GM23248 (cell line): ENCODE data around the gene CAMSAP3. TPM values are rescaled to one million over a fixed set of nuclear protein-coding genes. Genes with fewer than 3 reads are reported as not detected.

Experiments
- DNase-seq: peaks from one replicate; pipeline ENCODE4 v3.0.0-alpha.2; 2015
- H2AFZ ChIP-seq: fragments of 200-600 bp; sonication (generic); 2 replicates; pipeline ENCODE4 v1.6.1; 2016; ENCODE audit warnings: antibody characterized with exemption
- H3F3A ChIP-seq: fragments of 200-600 bp; sonication (generic); 2 replicates; pipeline ENCODE4 v1.6.1; 2016; ENCODE audit warnings: mild to moderate bottlenecking, antibody characterized with exemption, mixed run types; ENCODE audit not compliant: insufficient read depth
- H3K27ac ChIP-seq: fragments of 200-600 bp; sonication (generic); 2 replicates; pipeline ENCODE4 v1.5.1; 2016; ENCODE audit warnings: mild to moderate bottlenecking
- H3K27me3 ChIP-seq: fragments of 200-600 bp; sonication (generic); replicated peaks from 2 replicates; pipeline ENCODE4 v1.6.1; 2016; ENCODE audit warnings: mild to moderate bottlenecking; ENCODE audit not compliant: insufficient read depth
- H3K36me3 ChIP-seq: fragments of 200-600 bp; sonication (generic); 2 replicates; pipeline ENCODE4 v1.6.1; 2016; ENCODE audit warnings: low read depth, mild to moderate bottlenecking
- H3K4me1 ChIP-seq: fragments of 200-600 bp; sonication (generic); 2 replicates; pipeline ENCODE4 v1.6.1; 2016; ENCODE audit warnings: mild to moderate bottlenecking; ENCODE audit not compliant: insufficient read depth
- H3K4me2 ChIP-seq: fragments of 200-600 bp; sonication (generic); one replicate; pipeline ENCODE4 v1.6.1; 2016; ENCODE audit warnings: mild to moderate bottlenecking; ENCODE audit not compliant: unreplicated experiment
- H3K4me3 ChIP-seq: fragments of 200-600 bp; sonication (generic); 2 replicates; pipeline ENCODE4 v1.5.1; 2016; ENCODE audit warnings: mild to moderate bottlenecking
- H3K79me2 ChIP-seq: fragments of 200-600 bp; sonication (generic); 2 replicates; pipeline ENCODE4 v1.6.1; 2016; ENCODE audit warnings: mild to moderate bottlenecking; ENCODE audit not compliant: insufficient read depth
- H3K9ac ChIP-seq: fragments of 200-600 bp; sonication (generic); 2 replicates; pipeline ENCODE4 v1.6.1; 2016; ENCODE audit warnings: mild to moderate bottlenecking
- H3K9me2 ChIP-seq: fragments of 200-600 bp; sonication (generic); 2 replicates; pipeline ENCODE4 v1.6.1; 2016; ENCODE audit warnings: mixed run types, mild to moderate bottlenecking, moderate library complexity; ENCODE audit not compliant: insufficient read depth
- H3K9me3 ChIP-seq: fragments of 200-600 bp; sonication (generic); one replicate; pipeline ENCODE4 v1.6.1; 2017; ENCODE audit warnings: low read depth
- H4K20me1 ChIP-seq: fragments of 200-600 bp; sonication (generic); 2 replicates; pipeline ENCODE4 v1.6.0; 2016; ENCODE audit not compliant: insufficient read depth
- EZH2 ChIP-seq: fragments of 200-600 bp; sonication (generic); IDR thresholded peaks from 2 replicates; pipeline ENCODE4 v1.6.1; 2018; ENCODE audit warnings: antibody characterized with exemption, mild to moderate bottlenecking; ENCODE audit not compliant: insufficient read depth, poor library complexity, severe bottlenecking
- EZH2phosphoT487 ChIP-seq: fragments of 200-600 bp; sonication (generic); IDR thresholded peaks from 2 replicates; pipeline ENCODE4 v1.6.1; 2018; ENCODE audit warnings: antibody characterized with exemption, moderate library complexity, mild to moderate bottlenecking, low read depth; ENCODE audit not compliant: insufficient read depth
- WGBS, 2 experiments: methylation state at CpG; one replicate each; pipeline ENCODE4 v1.1.6; 2015 to 2017; ENCODE audit warnings: low lambda C conversion rate in 2 of 2, low coverage in 1 of 2; ENCODE audit errors: missing lambda C conversion rate in 2 of 2; 5-methylcytosine and 5-hydroxymethylcytosine counted together
- in situ Hi-C: fragments of 300-500 bp; cut with MboI; formaldehyde crosslinking; loops from 2 replicates; pipeline ENCODE4 v1.15.0; 2020
- polyA plus RNA-seq: library from polyadenylated mRNA; unstranded; fragments of >200 nt; fragmentation: Nextera tagmentation; extraction: Ambion mirVana; gene quantifications from 2 replicates; pipeline ENCODE4 v1.2.1, GENCODE V29; 2016
- total RNA-seq: library from RNA; depleted of rRNA; stranded (reverse); fragments of >200 nt; shearing (Covaris generic); gene quantifications from 2 replicates; pipeline ENCODE4 v1.2.3, GENCODE V29; 2014

The CAMSAP3 gene
- total and polyA plus RNA-seq, 2 experiments from 2014 or later: not detected

DNA sequence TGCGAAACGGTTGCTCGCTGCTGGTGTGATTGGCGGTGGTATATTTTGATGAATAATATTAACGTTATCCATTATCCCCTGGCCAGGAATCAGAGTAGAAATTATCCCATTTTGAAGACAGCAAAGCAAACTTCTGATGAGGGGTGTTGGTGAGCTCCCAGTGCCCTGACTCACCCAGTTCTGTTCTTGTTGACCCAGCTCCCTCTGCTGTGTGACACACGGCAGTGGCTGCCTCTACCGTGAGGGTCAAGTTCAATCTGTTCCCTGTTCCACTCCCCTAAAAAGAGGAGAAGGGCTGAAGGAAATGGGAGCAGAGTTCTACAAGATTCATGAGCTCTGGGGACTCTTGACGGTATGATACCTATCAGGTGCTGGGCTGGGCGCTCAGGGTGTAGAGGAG, 2.0 kb downstream of the CAMSAP3 start:
- Histone ChIP-seq H3K79me2 (no peaks in the 10 kb centered on the region), H3K36me3 (no peaks in the 10 kb centered on the region), H3K9me2 (no peaks in the 10 kb centered on the region), H2AFZ (no peak overlapping the region), H3K27ac (no peak overlapping the region), H3K4me1 (no peaks in the 10 kb centered on the region), H3K9me3 (no peaks in the 10 kb centered on the region), H3K9ac (no peak overlapping the region), H3K4me2 (no peak overlapping the region), H3K4me3 (no peak overlapping the region), H3F3A (no peaks in the 10 kb centered on the region), H4K20me1 (no peaks in the 10 kb centered on the region), H3K27me3 (peaks cover 40% of the 10 kb centered on the region)
- TF ChIP-seq EZH2: no peak
- TF ChIP-seq EZH2phosphoT487: no peak
- peak; percentile 23 for DNase-seq
- WGBS, 2 experiments: 62% methylated on average over 9 of the region's 9 CpGs
- in situ Hi-C loops: no loop called here

GRCh38 chr19:7598180-7598579, 2.5 kb downstream of the CAMSAP3 start:
- H3K9me2 ChIP-seq: no peaks in the 10 kb centered on the region

DNA sequence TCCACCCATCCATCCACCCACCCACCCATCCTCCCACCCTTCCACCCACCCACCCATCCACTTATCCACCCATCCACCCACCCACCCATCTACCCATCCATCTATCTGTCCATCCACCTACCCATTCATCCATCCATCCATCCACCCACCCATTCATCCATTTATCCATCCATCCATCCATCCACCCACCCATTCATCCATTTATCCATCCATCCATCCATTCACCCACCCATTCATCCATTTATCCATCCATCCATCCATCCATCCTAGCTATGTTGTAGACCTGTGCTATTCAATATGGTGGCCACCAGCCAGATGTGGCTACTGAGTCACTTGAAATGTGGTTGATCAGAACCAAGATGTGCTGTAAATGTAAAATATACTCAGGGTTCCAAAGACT, 5.1 kb downstream of the CAMSAP3 start:
- Histone ChIP-seq H3K4me3 (no peak overlapping the region), H3K79me2 (no peaks in the 10 kb centered on the region), H3K9me3 (no peaks in the 10 kb centered on the region), H3K9me2 (no peaks in the 10 kb centered on the region), H3K36me3 (no peaks in the 10 kb centered on the region), H3K4me1 (no peaks in the 10 kb centered on the region), H3K27ac (no peak overlapping the region), H4K20me1 (no peaks in the 10 kb centered on the region), H3F3A (no peaks in the 10 kb centered on the region), H3K9ac (no peak overlapping the region), H3K4me2 (no peak overlapping the region), H3K27me3 (peaks cover 18% of the 10 kb centered on the region), H2AFZ (no peak overlapping the region)
- peak; percentile 13 for DNase-seq
- in situ Hi-C loops: no loop called here
- TF ChIP-seq EZH2 (no peak), EZH2phosphoT487 (no peak)

More at GRCh38 chr19:7598180-7598579, 2.5 kb downstream of the CAMSAP3 start:
- Histone ChIP-seq H4K20me1 (no peaks in the 10 kb centered on the region), H3K36me3 (no peaks in the 10 kb centered on the region), H3K79me2 (no peaks in the 10 kb centered on the region), H3K4me1 (no peaks in the 10 kb centered on the region), H3K4me3 (no peak overlapping the region), H3K27me3 (peaks cover 40% of the 10 kb centered on the region), H3K9me3 (no peaks in the 10 kb centered on the region), H3F3A (no peaks in the 10 kb centered on the region), H3K27ac (no peak overlapping the region), H3K4me2 (no peak overlapping the region), H2AFZ (no peak overlapping the region), H3K9ac (no peak overlapping the region)
- in situ Hi-C loops: no loop called here
- TF ChIP-seq EZH2phosphoT487: no peak
- no peak for TF ChIP-seq EZH2
- DNase-seq: no peak
- 55 to 62% methylated on average over 6 of the region's 6 CpGs for WGBS, 2 experiments

DNA sequence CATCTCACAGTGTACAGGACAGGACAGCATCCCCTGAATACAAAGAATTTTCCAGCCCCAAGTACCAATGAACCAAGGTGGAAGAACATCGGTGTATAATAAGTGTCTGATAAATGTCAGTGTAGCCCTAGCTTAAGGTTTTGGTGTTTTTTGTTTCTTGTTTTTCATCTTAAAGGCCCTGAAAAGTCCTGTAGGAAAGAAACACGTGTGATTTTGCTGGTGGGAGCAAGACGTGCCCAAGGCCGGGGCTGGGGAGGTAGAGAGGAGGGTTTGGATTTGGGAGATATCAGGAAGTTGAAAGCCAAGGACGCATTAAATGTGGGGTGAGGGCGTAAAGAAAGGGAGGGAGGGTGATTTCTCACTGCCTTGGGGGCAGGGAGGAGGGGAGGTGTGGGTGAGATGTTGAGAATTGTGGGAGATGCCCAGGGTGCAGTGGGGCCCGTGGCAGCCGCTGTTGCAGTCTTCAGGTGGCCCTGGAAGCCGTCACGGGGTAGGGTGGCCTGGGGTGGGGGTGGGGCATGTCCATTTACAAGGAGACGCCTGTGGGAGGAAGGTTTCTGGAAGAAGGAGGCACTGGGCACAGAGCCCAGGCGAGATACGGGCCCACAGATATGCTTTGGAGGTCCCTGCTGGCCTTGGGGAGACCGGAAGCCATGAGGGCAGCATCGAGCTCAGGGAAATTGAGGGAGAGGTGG, 6.7 kb downstream of the CAMSAP3 start:
- Histone ChIP-seq H3K4me3 (no peak overlapping the region), H3K9me3 (no peaks in the 10 kb centered on the region), H3K36me3 (no peaks in the 10 kb centered on the region), H2AFZ (no peak overlapping the region), H3K4me1 (no peaks in the 10 kb centered on the region), H4K20me1 (no peaks in the 10 kb centered on the region), H3K27ac (no peak overlapping the region), H3K27me3 (peaks cover 6% of the 10 kb centered on the region), H3K9me2 (no peaks in the 10 kb centered on the region), H3K79me2 (no peaks in the 10 kb centered on the region), H3K4me2 (no peak overlapping the region), H3K9ac (no peak overlapping the region), H3F3A (no peaks in the 10 kb centered on the region)
- in situ Hi-C loops: no loop called here
- TF ChIP-seq EZH2 (no peak), EZH2phosphoT487 (no peak)
- 27 to 36% methylated on average over 11 to 15 of the region's 15 CpGs for whole genome bisulfite sequencing, 2 experiments
- DNase-seq: no peak
